MV-4-11 (cell line): ENCODE results near the gene PDZRN4.
A peak's percentile ranks its signal among the peaks of the same experiment; 100 is the strongest.
"Not testable (repeated sequence)": the region's sequence is repeated elsewhere in the genome, so short reads cannot be mapped to it uniquely, and the experiment has no call there.

Experiments used
- DNase-seq: peaks from one replicate; lab custom pipeline; 2025; lab: John Stamatoyannopoulos, UW

Gene PDZRN4

DNA sequence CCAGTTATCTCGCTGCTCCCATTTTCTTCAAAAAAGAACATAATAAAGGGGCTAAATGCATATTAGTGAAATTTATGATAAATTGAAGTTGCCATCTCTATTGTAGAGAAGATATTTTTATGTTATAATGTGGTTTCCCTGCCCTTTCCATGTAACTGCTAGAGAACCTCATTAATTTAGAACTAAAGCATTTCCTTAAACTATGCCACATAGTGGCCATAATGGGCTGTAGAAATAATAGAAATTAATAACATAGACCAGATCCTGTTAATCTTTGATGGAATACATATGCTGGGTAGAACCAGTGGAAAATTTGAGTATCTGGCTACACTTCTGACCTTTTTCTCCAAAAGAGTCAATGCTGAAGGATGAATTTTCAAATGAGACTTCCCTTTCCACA lies 376.7 kb downstream of the PDZRN4 start:
- DNase-seq, result no peak

- DNase-seq, result no peak
Observed at GRCh38 chr12:41566703-41567102, 378.6 kb downstream of the PDZRN4 start.

DNA sequence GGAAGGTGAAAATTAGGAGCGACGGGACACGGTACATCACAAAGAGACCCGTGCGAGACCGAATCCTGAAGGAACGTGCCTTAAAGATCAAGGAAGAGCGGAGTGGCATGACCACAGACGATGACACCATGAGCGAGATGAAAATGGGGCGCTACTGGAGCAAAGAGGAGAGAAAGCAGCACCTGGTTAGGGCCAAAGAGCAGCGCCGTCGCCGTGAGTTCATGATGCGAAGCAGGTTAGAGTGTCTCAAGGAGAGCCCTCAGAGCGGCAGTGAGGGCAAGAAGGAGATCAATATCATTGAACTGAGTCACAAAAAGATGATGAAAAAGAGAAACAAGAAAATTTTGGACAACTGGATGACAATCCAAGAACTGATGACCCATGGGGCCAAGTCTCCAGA lies 385.3 kb downstream of the PDZRN4 start:
- DNase-seq, result no peak

- DNase-seq, result no peak
Observed at GRCh38 chr12:41576925-41577324, 388.8 kb downstream of the PDZRN4 start.

DNA sequence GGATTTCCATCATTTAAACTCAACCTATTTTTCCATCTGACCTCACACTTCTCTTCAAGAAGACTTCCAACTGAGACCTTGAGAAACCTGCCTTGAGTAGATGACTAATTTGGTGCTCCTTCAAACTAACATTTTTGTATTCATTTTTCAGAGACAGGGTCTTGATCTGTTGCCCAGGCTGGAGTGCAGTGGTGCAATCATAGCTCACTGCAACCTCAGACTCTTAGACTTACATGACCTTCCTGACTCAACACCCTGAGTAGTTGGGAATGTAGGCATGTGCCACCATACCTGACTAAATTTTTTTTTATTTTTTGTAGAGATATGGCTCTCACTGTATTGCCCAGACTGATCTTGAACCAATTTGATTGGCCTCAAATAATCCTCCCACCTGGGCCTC lies 389.9 kb downstream of the PDZRN4 start:
- DNase-seq, result no peak

GRCh38 chr12:41585784-41586183 lies 397.7 kb downstream of the PDZRN4 start:
- DNase-seq, result no peak

DNA sequence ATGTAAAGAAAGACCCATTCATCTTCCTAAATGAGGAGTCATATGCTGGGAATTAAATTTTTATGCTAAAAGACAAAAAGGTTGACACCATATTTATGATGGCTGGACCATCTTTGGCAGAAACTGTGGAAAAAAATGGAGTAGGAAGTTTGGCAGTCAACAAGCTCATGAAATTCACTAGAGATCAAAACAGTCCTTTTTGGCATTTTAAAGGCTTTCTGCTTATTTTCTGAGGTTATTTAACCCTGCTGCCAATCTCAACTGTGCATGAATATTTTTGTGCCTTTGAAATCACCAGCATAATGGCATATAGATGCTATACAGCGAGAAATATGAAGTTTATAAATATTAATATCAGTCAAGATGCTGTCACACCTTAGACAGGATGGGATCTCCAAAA lies 399.5 kb downstream of the PDZRN4 start:
- DNase-seq, result no peak

DNA sequence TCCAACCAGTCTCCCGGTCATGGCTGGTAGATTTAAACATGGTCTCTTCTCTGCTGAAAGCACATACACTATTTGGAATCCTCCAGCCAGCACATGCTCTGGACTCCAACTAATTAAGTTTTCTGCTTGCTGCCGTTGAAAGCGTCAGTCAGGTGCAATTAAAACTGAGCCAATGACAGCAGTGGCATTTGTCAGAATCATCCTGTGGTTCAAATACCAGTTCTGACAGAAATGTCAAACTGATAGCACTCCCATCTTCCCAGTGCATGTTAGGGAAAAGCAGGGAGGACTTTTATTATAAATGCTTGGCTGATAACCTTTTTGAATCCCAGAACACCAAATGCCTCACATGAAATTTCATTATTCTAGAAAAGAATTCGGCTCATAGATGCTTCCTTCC lies 401.8 kb downstream of the PDZRN4 start:
- DNase-seq, result no peak

- DNase-seq, result no peak
Observed at GRCh38 chr12:41596190-41596589, 408.1 kb downstream of the PDZRN4 start.

DNA sequence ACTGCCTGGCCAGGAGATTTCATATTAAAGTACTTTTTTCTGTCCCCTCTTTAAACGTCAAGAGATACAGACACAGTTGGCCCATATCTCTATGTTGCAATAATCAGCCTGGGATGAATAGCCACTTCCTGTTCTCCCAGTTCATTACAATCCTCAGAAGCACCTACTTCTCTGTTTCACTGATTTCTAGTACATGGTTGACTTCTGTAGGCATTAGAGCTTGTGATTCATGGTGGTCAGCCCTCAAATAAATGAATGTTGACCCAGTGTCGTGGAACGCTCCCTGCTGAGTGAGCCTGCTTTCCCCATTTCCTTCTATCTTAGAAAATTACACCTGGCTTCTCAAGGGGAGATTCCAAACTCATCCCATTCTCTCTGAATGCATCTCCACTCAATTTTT lies 416.7 kb downstream of the PDZRN4 start:
- DNase-seq, result peak; percentile 92

- DNase-seq, result peak; percentile 75
Observed at GRCh38 chr12:41605545-41606305, 417.6 kb downstream of the PDZRN4 start.

DNA sequence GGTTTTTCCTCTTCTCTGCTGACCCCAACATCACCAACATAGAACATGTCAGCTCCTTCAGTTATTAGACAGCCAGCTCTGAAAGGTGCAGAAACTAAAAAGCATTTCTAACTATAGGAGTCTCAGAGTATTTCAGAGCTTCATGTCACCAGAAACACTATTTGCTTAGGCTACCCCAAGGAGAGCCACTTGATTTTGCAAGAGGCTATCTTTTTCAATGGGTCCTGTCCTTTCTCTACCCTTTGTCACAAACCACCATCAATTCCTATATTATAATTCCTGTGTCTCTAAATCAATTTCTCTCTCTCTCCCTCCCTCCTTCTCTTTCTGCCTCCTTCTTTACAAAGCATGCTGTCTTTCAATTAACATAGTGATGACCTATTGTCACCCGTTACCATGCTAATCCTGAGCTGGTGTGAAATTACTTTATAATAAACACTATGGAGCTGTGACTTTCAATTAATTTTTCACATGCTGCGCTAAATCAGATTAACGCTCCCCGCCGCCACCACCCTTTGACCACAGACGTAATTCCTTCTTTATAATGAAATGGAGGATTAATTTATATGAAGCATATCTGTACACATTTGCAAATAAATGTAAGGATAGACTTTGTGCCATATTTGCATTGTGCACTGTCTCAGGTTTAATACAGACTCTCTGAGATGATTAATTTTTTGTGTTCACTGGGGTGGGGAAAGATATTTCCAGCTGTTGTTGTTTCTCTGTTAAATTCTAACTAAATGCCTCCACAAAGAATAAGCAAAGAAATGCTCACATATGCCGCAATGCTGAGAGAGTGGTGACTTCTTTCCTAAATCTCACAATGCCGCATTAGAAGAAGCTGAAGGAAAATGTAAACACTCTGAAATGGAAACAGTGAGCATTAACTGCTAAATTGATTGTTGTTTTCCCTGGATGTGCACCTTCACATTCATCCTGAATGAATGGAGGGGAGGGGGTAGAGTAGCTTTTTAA lies 418.6 kb downstream of the PDZRN4 start:
- DNase-seq, result no peak

DNA sequence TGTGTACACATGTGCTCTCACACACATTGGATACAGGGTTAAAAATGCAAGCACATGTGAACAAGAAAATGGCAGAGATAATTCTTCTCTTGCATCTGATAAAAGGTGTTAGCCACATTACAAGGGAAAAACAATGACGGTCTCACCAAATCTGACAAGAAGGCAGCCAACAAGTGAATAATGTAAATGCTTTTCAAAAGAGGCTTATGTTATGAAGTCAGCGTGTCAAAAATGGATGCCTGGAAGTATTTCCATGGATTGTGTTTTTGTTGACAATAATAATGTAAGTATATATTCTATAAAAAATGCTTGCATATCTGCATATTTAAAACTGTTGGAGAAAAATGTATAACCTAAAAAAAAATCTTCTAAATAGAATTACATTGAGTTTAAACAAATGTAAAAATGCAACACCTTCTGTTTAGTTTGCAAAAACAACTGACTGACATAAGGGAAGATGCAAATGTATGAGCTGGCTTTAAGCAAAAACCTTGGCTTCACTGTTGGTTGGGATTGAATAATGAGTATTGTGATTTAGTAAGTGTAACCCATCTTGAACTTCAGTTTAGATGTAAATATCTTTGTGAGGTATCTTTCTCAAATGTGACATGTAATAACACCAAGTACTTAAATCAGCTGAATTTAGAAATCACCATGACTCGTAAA lies 424.9 kb downstream of the PDZRN4 start:
- no peak for DNase-seq

GRCh38 chr12:41615174-41615573 lies 427.1 kb downstream of the PDZRN4 start:
- not testable (repeated sequence) for DNase-seq

GRCh38 chr12:41619705-41620104 lies 431.6 kb downstream of the PDZRN4 start:
- no peak for DNase-seq

DNA sequence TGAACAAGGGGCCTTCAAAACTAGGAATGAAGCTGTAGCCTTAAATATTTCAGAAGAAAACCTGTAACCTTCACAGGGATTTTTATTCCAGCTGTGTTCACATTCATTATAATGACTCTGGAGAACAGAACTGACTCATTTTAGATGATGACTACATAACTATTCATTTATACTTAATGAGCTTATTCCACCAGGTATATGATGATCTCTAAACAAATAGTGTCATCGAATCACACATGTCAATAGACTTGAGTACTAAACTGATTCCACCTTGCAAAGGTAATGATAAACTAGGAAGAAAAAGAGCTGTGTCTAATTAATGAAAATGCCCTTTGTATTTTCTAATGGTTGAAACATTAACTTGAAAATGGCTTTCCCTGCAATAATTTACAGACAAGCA lies 433.2 kb downstream of the PDZRN4 start:
- DNase-seq, result no peak
